ENCODE measurements around the gene RAD18. TPM values are rescaled to one million over a fixed set of nuclear protein-coding genes. Genes with fewer than 3 reads are reported as not detected.

Gene RAD18
- polyA plus RNA-seq, 1 of the 3 experiments (the other 2 are of a cell fraction), result 5.7 TPM

GRCh38 chr3:8966820-8967348 lies 3.6 kb upstream of the RAD18 start (continued):
- no peak for TF ChIP-seq IRF3 (IDR thresholded peaks at IDR 0.05; ENCODE audit: low read depth, low read length)
- no peak for TF ChIP-seq GATA2 (CRISPR knock-in tag; IDR thresholded peaks at IDR 0.05)
- TF ChIP-seq USF2 (IDR thresholded peaks at IDR 0.05; ENCODE audit: borderline replicate concordance, low read depth, low read length), result no peak
- no peak for TF ChIP-seq ELF1 (IDR thresholded peaks at IDR 0.05)
- no peak for TF ChIP-seq NFIC (IDR thresholded peaks at IDR 0.05; ENCODE audit: borderline replicate concordance)
- TF ChIP-seq FOXJ3 (CRISPR knock-in tag; IDR thresholded peaks at IDR 0.05), result no peak
- TF ChIP-seq FOSL2 (IDR thresholded peaks at IDR 0.05; ENCODE audit: borderline replicate concordance, low read depth), result no peak

- no peak overlapping the region for H2AFZ ChIP-seq (ENCODE audit: low read depth)
Measured at GRCh38 chr3:8966150-8966819, 3.0 kb upstream of the RAD18 start.

More at GRCh38 chr3:8966150-8966819, 3.0 kb upstream of the RAD18 start:
- Histone ChIP-seq H3F3A (replicated peaks; ENCODE audit: insufficient read depth) (peaks cover 15% of the 10 kb centered on the region), H3K27me3 (ENCODE audit: insufficient read depth) (no peaks in the 10 kb centered on the region), H3K4me2 (no peak overlapping the region), H4K20me1 (ENCODE audit: insufficient read depth) (no peaks in the 10 kb centered on the region), H3K4me1 (ENCODE audit: control insufficient read depth in 1 of 2, insufficient read depth in 2 of 2, low read depth in 1 of 2, low read length in 1 of 2) (peaks cover 14 to 17% of the 10 kb centered on the region in 2 experiments; a peak in 3 of 4 replicates), H3K27ac (ENCODE audit: low read depth in 2 of 2, low read length in 1 of 2) (no peak overlapping the region), H3K9ac (no peak overlapping the region), H3K79me2 (ENCODE audit: insufficient read depth) (peaks cover 20% of the 10 kb centered on the region), H3K36me3 (replicated peaks in 1 of 2; ENCODE audit: control insufficient read depth in 1 of 2, insufficient read depth in 2 of 2, low read length in 1 of 2) (no peaks in the 10 kb centered on the region), H3K9me3 (no peaks in the 10 kb centered on the region), H3K4me3 (ENCODE audit: low read depth in 2 of 2, low read length in 1 of 2) (no peak overlapping the region), H3K9me2 (no peaks in the 10 kb centered on the region)
- 95% methylated on average over 2 of the region's 2 CpGs for WGBS (ENCODE audit: low lambda C conversion rate)
- CTCF ChIA-PET, result interaction anchor here (0.6 to 3.0 kb wide), 6 partner anchors 19 to 336 kb away, joined by 3 to 15 read pairs (median 7); partner anchors contain the start of gene OXTR
- TF ChIP-seq EP300 (IDR thresholded peaks at IDR 0.05; ENCODE audit: borderline replicate concordance in 1 of 2, low read depth in 1 of 2, low read length in 1 of 2) (no peak), USF2 (IDR thresholded peaks at IDR 0.05; ENCODE audit: borderline replicate concordance, low read depth, low read length) (no peak), RFX5 (IDR thresholded peaks at IDR 0.05; ENCODE audit: low read length) (no peak), MEF2A (IDR thresholded peaks at IDR 0.05; ENCODE audit: borderline replicate concordance, low read depth) (no peak), TAF1 (IDR thresholded peaks at IDR 0.05; ENCODE audit: borderline replicate concordance, low read depth, low read length) (no peak), SMC3 (IDR thresholded peaks at IDR 0.05; ENCODE audit: low read depth, low read length) (no peak)
- no peak for DNase-seq
- POLR2A ChIA-PET, result no interaction called here

All from SK-N-SH (cell line).